Suprapubic skin (tissue), 4 donors: ENCODE data around the gene PGM1.

Experiments used
- EP300 ChIP-seq: sonication (generic); formaldehyde crosslinking; IDR thresholded peaks from one replicate; pipeline ENCODE4 v1.6.1; 2017; ENCODE audit warnings: antibody characterized with exemption
- POLR2AphosphoS5 ChIP-seq, 3 donors: sonication (generic); formaldehyde crosslinking; IDR thresholded peaks; one replicate each; pipeline ENCODE4 v1.6.1; 2017; ENCODE audit warnings: antibody characterized with exemption in 3 of 3

DNA sequence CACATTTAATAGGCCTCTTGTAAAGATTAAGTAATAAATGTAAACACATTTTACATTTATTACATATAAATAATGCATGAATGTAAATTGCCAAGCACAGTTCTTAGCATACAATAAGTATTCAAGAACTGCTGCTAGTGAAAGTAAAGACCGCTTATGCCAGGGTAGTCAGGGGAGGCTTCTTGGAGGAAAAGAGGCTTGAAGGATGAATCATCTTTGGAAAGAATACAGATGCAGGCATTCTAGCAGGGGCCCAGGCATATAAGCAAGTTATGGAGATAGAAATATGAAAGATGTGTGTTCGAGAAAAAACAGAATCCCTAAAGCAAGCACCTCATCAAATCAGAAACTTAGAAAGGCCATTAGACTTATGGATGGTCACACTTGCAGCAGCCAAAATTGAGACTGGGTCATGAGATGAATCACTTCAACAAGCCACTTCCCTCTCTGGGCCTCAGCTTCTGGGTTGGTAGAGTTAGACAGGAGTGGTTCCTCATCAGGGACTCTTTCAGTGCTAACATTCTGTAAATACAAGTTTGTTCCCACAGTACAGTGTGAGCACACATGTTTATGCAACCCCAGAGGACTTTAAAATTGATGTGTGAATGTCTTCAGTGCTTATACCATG lies 100.8 kb downstream of the PGM1 start:
- TF ChIP-seq POLR2AphosphoS5 (IDR thresholded peaks at IDR 0.05), result no peak
- no peak for TF ChIP-seq EP300
